Neutrophil (primary cell): ENCODE data around the gene ITGA11.

Experiments used
- H3K27ac ChIP-seq: fragments of 200-600 bp; sonication (generic); 2 replicates; pipeline ENCODE4 v1.5.1; 2016; ENCODE audit warnings: mild to moderate bottlenecking, moderate library complexity
- H3K27me3 ChIP-seq: fragments of 200-600 bp; sonication (generic); 2 replicates; pipeline ENCODE4 v1.6.0; 2016; ENCODE audit warnings: mild to moderate bottlenecking
- H3K36me3 ChIP-seq: fragments of 200-600 bp; sonication (generic); 2 replicates; pipeline ENCODE4 v1.5.1; 2017
- H3K4me1 ChIP-seq, 2 experiments: fragments of 200-600 bp in 1 of 2; sonication (generic) in 1 of 2; 1 replicate in 1 of 2; 2 replicates in 1 of 2; pipeline versions ENCODE4 v1.5.1 to v1.6.1; 2013 to 2016; ENCODE audit warnings: low read depth in 1 of 2, low read length in 1 of 2, mild to moderate bottlenecking in 1 of 2, moderate library complexity in 1 of 2; ENCODE audit not compliant: control insufficient read depth in 1 of 2, insufficient read depth in 1 of 2
- H3K4me3 ChIP-seq, 2 experiments: fragments of 200-600 bp in 1 of 2; sonication (generic) in 1 of 2; 1 replicate in 1 of 2; 2 replicates in 1 of 2; pipeline ENCODE4 v1.5.1; 2013 to 2016; ENCODE audit warnings: low read depth in 1 of 2, low read length in 1 of 2, mild to moderate bottlenecking in 1 of 2, moderate library complexity in 1 of 2
- H3K9me3 ChIP-seq: fragments of 200-600 bp; sonication (generic); 2 replicates; pipeline ENCODE4 v1.5.1; 2016
- CTCF ChIP-seq: fragments of 200-600 bp; sonication (generic); IDR thresholded peaks from 2 replicates; pipeline ENCODE4 v1.5.1; 2016; ENCODE audit warnings: antibody characterized with exemption

ITGA11 gene

GRCh38 chr15:68364028-68364659, 67.8 kb downstream of the ITGA11 start:
- Histone ChIP-seq H3K9me3 (no peaks in the 10 kb centered on the region), H3K27me3 (peaks cover 19% of the 10 kb centered on the region), H3K36me3 (no peaks in the 10 kb centered on the region), H3K4me1 (no peaks in the 10 kb centered on the region), H3K27ac (no peak overlapping the region), H3K4me3 (no peak overlapping the region)
- TF ChIP-seq CTCF: no peak

- Histone ChIP-seq H3K9me3 (no peaks in the 10 kb centered on the region), H3K36me3 (no peaks in the 10 kb centered on the region), H3K27me3 (peaks cover 19% of the 10 kb centered on the region), H3K4me1 (no peaks in the 10 kb centered on the region), H3K27ac (no peak overlapping the region), H3K4me3 (no peak overlapping the region)
- TF ChIP-seq CTCF: no peak
Measured at GRCh38 chr15:68363353-68363752, 68.6 kb downstream of the ITGA11 start.

DNA sequence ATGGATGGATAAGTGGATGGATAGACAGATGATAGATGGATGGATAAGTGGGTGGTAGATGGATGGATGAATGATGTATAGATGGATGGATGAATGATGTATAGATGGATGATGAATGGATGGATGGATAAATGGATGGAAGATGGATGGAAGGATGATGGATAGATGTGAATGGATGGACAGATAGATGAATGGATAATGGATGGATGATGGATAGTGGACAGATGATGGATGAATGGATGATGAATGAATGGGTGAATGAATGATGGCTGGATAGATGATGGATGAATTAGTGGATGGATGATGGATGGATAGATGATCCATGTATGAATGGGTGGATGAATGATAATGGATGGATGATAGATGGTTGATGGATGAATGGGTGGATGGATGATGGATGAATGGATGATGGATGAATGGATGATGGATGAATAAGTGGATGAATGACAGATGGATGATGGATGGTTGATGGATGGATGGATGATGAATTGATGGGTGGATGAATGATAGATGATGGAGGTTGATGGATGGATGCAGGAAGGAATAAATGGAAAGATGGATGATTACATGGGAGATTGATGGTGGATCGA, 69.3 kb downstream of the ITGA11 start:
- Histone ChIP-seq H3K36me3 (no peaks in the 10 kb centered on the region), H3K4me1 (no peaks in the 10 kb centered on the region), H3K27me3 (peaks cover 19% of the 10 kb centered on the region), H3K4me3 (no peak overlapping the region), H3K9me3 (no peaks in the 10 kb centered on the region), H3K27ac (no peak overlapping the region)
- no peak for TF ChIP-seq CTCF

DNA sequence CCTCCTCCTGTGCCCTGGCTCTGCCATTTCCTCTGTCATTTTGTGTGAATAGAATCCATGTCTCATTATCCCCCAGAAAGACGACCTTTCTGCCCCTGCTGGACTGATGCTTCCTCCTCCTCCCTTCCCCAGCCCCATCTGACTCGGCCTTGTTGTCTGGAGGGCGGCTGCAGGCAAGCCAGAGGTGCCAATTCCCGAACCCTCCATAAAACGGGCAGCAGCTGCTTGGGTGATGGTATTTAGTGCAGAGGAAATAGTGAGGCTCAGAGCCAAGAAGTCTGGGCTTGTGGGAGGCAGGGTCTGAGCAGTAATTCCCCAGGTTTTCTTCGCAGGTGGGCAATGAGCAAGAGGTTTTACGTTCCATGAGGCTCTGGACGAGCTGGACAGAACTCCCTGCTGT, 71.2 kb downstream of the ITGA11 start:
- no peak for TF ChIP-seq CTCF
- no peaks in the 10 kb centered on the region for H3K9me3 ChIP-seq
- H3K4me3 ChIP-seq: no peak overlapping the region
- no peak overlapping the region for H3K27ac ChIP-seq
- H3K4me1 ChIP-seq: no peaks in the 10 kb centered on the region
- H3K27me3 ChIP-seq: peaks cover 5% of the 10 kb centered on the region
- no peaks in the 10 kb centered on the region for H3K36me3 ChIP-seq

DNA sequence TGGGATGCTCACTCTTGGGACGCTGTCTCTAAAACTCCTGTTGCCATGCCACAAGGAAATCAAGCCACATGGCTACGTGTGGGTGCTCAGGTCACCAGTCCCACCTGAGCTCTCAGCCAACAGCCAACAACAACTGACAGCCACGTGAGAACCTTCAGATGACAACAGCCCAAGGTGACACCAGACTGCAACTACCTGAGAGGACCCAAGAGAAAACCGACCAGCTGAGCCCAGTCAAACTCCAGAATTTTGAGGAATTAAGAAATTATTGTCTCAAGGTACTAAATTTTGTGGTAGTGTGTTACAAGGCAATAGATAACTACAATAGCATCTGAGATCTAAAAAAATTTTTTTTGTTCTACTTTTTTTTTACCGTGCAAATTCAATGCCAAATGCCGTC, 75.2 kb downstream of the ITGA11 start:
- Histone ChIP-seq H3K27ac (no peak overlapping the region), H3K36me3 (no peaks in the 10 kb centered on the region), H3K4me1 (no peaks in the 10 kb centered on the region), H3K27me3 (peaks cover 9% of the 10 kb centered on the region), H3K4me3 (no peak overlapping the region), H3K9me3 (no peaks in the 10 kb centered on the region)
- TF ChIP-seq CTCF: no peak
